Measurements from ENCODE around the gene EDC4.

- TF ChIP-seq CTCF (conservative IDR thresholded peaks at IDR 0.05) (no peak), ZFX (IDR thresholded peaks at IDR 0.05) (no peak)
Measured at GRCh38 chr16:67928147-67928546, 55.3 kb downstream of the EDC4 start.

All from C4-2B (cell line).